22Rv1 (cell line): ENCODE measurements around the gene CD46.

ENCODE experiments used
- H3K27ac ChIP-seq: fragments of 450-650 bp; 2 replicates; pipeline ENCODE4 v1.5.1; 2017
- ZFX ChIP-seq: fragments of 450-650 bp; IDR thresholded peaks from 2 replicates; pipeline ENCODE4 v1.6.1; 2017; ENCODE audit warnings: antibody characterized with exemption, borderline replicate concordance
- TF ChIP-seq, protein P1 (sequence below): fragments of 450-650 bp; IDR thresholded peaks from 2 replicates; pipeline ENCODE4 v1.5.1; 2017; ENCODE audit warnings: mild to moderate bottlenecking

CD46 gene

DNA sequence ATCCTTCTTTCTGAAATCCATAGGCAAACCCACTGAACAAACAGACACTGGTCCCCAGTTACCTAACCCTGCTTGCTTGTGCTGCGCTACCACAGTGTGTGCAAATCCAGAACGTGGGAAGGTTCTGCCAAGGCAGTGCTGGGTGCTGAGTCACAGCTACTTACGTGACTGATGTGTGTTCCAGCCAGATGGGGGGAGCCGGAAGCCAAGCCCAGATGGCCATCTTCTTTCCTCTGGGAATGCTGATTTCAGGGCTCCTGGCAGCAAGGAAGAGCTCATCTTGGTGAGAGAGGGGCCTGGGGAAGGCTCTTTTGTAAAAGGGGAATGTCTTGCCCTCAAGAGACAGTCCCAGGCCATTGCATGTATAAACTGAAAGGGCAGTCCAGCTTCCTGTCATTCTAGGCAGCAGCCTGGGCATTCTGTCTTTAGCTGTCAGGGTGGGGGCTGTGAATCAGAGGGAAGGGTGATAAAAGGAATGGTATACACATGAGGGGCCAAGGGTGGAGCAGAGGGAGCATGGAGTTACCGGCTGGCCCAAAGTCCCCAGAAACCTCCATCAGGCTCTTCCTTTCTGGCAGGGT, 54.1 kb downstream of the CD46 start:
- TF ChIP-seq, protein P1, sequence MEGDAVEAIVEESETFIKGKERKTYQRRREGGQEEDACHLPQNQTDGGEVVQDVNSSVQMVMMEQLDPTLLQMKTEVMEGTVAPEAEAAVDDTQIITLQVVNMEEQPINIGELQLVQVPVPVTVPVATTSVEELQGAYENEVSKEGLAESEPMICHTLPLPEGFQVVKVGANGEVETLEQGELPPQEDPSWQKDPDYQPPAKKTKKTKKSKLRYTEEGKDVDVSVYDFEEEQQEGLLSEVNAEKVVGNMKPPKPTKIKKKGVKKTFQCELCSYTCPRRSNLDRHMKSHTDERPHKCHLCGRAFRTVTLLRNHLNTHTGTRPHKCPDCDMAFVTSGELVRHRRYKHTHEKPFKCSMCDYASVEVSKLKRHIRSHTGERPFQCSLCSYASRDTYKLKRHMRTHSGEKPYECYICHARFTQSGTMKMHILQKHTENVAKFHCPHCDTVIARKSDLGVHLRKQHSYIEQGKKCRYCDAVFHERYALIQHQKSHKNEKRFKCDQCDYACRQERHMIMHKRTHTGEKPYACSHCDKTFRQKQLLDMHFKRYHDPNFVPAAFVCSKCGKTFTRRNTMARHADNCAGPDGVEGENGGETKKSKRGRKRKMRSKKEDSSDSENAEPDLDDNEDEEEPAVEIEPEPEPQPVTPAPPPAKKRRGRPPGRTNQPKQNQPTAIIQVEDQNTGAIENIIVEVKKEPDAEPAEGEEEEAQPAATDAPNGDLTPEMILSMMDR = no peak
- no peak for TF ChIP-seq ZFX

DNA sequence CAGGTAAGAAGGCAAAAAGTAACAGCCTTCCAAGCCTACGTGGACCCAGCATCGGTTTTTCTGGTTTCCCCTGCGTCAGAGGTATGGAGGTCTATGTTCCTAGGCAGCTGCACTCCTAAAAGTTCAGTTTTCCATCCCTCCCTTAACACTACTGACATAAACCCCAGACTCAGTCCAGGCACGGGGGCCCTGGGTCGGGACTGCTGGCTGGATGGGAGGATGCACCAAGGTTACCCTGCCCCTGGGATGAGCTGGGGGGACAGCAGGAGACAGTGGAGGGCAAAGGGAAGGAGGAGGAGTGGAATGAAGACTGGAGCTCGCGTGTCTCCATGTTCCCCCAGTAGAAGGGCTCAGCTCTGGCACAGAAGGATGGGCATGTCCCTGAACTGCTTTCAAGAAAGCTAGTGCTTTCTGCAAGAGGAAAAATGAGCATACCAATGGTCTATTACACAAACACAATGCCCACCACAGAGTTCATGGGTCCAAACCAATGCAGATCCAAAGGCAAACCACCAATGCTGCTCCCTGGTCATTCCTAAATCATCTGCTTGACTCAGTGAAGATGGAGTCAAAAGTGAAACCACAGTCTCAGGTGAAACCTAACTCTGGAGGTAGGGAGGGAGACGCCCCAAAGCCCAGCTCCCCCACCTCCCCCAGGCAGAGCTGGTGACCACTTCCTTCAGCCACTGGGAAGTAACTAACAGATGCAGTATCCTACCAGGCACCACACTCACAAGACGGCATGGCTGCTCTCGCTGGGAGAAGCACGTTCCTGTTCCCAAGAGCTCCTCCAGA, 54.9 kb downstream of the CD46 start:
- peak overlapping the region; percentile 71 for H3K27ac ChIP-seq
- TF ChIP-seq ZFX = no peak
- TF ChIP-seq, protein P1 = no peak

More for the DNA sequence above, 54.1 kb downstream of the CD46 start:
- no peak overlapping the region for H3K27ac ChIP-seq

DNA sequence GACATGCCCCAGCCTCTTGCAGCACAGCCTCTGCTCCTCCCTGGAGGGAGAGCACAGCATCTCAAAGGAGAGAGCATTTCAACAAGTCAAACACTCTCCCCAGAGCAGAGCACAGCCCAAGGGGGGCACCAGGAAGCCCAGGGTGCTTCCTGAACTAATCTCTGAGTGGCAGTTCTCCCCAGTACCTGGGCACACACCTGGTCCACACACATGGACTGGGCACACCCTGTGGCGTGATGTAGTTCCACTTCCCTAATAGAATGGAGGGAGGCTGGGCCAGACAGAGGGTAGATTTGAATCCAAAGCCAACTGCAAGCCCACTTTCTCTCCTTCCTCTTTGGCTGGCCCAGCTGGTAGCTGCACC, 55.5 kb downstream of the CD46 start:
- H3K27ac ChIP-seq = peak overlapping the region; percentile 71
- TF ChIP-seq, protein P1 = no peak
- no peak for TF ChIP-seq ZFX

DNA sequence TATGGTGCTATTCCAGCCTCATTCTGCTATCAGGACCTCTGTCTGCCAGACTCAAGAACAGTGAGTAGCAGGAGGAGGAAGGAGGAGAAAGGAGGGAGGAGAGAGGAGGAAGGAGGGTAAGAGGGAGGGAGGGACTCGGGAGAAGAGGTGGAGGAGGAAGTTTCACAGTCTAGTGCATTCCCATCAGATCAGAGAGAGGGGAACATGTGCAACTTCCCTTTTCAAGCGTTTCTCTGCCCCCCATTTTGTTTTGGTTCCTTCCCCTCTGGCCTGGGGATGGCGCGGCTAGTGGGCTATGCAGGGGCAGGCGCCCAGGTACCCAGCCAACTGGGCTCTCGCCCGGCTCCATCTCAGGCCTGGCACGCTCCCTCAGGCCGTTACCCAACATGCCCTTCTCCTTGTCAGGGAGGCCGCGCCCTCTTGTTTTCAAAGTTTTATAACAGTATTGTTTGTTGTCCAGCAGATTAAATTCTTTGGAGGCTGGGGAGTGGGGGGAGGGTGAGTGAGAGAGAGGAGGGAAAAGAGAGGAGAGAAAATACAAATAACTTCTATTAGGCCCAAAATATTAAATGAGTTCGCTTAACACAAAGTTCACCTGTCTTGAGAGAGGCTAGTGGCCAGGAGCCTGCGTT, 56.0 kb downstream of the CD46 start:
- TF ChIP-seq ZFX = no peak
- TF ChIP-seq, protein P1 = no peak
- H3K27ac ChIP-seq = peak overlapping the region; percentile 71

DNA sequence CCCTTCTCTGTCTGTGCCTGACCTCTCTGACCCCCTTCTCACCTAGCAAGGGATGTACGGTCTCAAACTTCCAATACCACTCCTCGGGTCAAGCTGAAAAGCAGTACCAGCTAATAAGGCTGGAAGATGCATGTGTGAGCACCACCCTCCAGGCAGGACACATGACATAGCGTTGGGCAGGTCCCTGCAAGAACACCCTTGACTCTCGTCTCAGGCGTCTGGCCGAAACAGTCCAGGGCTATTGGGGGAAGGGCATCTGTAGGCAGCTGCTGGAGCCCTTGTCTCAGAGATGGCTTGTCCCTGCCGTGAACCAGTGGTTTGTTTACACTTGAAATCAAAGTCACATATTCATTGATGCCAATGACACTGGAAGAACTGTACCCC, 56.5 kb downstream of the CD46 start:
- TF ChIP-seq, protein P1 = no peak
- TF ChIP-seq ZFX = no peak
- peak overlapping the region; percentile 71 for H3K27ac ChIP-seq

DNA sequence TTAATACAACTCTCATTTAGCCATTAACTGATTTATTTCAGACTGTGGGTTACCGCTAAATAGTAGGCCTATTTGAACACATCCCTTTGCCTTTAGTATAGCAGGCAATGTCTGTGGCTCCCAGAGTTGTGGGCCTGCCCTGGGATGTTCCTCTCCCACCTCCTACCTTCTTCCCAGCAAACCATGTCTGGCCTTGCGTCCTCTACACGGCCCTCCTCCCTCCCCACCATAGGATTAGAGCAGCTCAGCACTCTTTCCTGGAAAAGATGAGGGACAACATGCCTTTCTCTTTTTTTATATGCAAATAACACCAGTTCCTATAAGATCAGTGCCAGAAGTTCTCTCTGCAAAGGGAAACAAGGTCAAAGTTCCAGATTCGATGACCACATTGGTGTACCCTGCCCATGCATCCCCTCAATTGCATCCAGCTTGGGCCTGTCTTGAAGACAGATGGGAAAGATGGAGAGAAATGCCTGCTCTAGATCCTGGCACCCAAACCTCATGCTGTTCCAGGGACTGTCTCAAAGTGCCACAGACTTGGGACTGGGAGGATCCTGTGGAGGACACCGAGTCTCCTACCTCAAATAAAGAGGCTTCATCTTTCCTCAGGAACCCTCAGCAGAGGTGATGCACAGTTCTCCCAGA, 57.2 kb downstream of the CD46 start:
- TF ChIP-seq ZFX = no peak
- TF ChIP-seq, protein P1 = no peak
- peak overlapping the region; percentile 71 for H3K27ac ChIP-seq
